ENCODE data around the gene FAAP20.

Gene FAAP20

GRCh38 chr1:2233468-2233867 lies 38.9 kb upstream of the FAAP20 start:
- no peak overlapping the region; the same call in 1 of the 2 replicates for H3K27ac ChIP-seq
- TF ChIP-seq CTCF (conservative IDR thresholded peaks at IDR 0.05), result no peak
- no peak for TF ChIP-seq ZFX (IDR thresholded peaks at IDR 0.05)

- TF ChIP-seq ZFX (IDR thresholded peaks at IDR 0.05) (no peak), CTCF (conservative IDR thresholded peaks at IDR 0.05) (no peak)
- peak overlapping the region; percentile 92 for H3K27ac ChIP-seq
Measured at GRCh38 chr1:2232916-2233438, 38.4 kb upstream of the FAAP20 start.

- no peak for TF ChIP-seq ZFX (IDR thresholded peaks at IDR 0.05)
- TF ChIP-seq CTCF (conservative IDR thresholded peaks at IDR 0.05), result no peak
- peak overlapping the region; percentile 92 for H3K27ac ChIP-seq
Measured at GRCh38 chr1:2232255-2232915, 37.8 kb upstream of the FAAP20 start.

- H3K27ac ChIP-seq, result peak overlapping the region; percentile 92
- TF ChIP-seq ZFX (IDR thresholded peaks at IDR 0.05), result no peak
- TF ChIP-seq CTCF (conservative IDR thresholded peaks at IDR 0.05), result no peak
Measured at GRCh38 chr1:2231532-2232254, 37.1 kb upstream of the FAAP20 start.

- H3K27ac ChIP-seq, result peak overlapping the region; percentile 92
- TF ChIP-seq ZFX (IDR thresholded peaks at IDR 0.05), result peak; percentile 35; the same call in 1 of the 2 replicates
- no peak for TF ChIP-seq CTCF (conservative IDR thresholded peaks at IDR 0.05)
Measured at GRCh38 chr1:2230781-2231531, 36.4 kb upstream of the FAAP20 start.

- peak overlapping the region; percentile 92 for H3K27ac ChIP-seq
Measured at GRCh38 chr1:2229911-2230731, 35.5 kb upstream of the FAAP20 start.

More at GRCh38 chr1:2229911-2230731, 35.5 kb upstream of the FAAP20 start:
- TF ChIP-seq ZFX (IDR thresholded peaks at IDR 0.05) (peak; percentile 93), CTCF (conservative IDR thresholded peaks at IDR 0.05) (no peak)
